CD14-positive monocyte (primary cell): ENCODE measurements around the gene GPI. TPM values are rescaled to one million over a fixed set of nuclear protein-coding genes. Genes with fewer than 3 reads are reported as not detected.

Experiments used
- DNase-seq, 3 donors: peaks; one replicate each; pipeline ENCODE4 v3.0.0-alpha.2; 2011 to 2022
- H2AFZ ChIP-seq: 2 replicates; pipeline ENCODE4 v1.6.0; 2012; ENCODE audit warnings: mild to moderate bottlenecking, low read depth, low read length, inconsistent platforms; ENCODE audit not compliant: insufficient read depth, poor library complexity, severe bottlenecking
- H3K27ac ChIP-seq, 2 donors: 1 replicate in 1 of 2; 2 replicates in 1 of 2; pipeline ENCODE4 v1.5.1; 2012 to 2013; ENCODE audit warnings: low read length in 2 of 2, control low read depth in 1 of 2, inconsistent platforms in 1 of 2, low read depth in 1 of 2, mild to moderate bottlenecking in 1 of 2
- H3K27me3 ChIP-seq, 2 donors: one replicate each; pipeline versions ENCODE4 v1.6.0 to v1.6.1; 2011 to 2013; ENCODE audit warnings: low read length in 2 of 2; ENCODE audit not compliant: control insufficient read depth in 2 of 2, insufficient read depth in 2 of 2
- H3K36me3 ChIP-seq, 2 donors: replicated peaks in 1 of 2; 1 replicate in 1 of 2; 2 replicates in 1 of 2; pipeline versions ENCODE4 v1.5.1 to v1.6.1; 2012 to 2013; ENCODE audit warnings: low read length in 2 of 2, control low read depth in 1 of 2, inconsistent platforms in 1 of 2, mild to moderate bottlenecking in 1 of 2; ENCODE audit not compliant: insufficient read depth in 2 of 2, control insufficient read depth in 1 of 2
- H3K4me1 ChIP-seq, 2 donors: 1 replicate in 1 of 2; 2 replicates in 1 of 2; pipeline versions ENCODE4 v1.5.1 to v1.6.1; 2012 to 2013; ENCODE audit warnings: low read length in 2 of 2, control low read depth in 1 of 2, inconsistent platforms in 1 of 2, mild to moderate bottlenecking in 1 of 2, moderate library complexity in 1 of 2; ENCODE audit not compliant: insufficient read depth in 2 of 2, control insufficient read depth in 1 of 2
- H3K4me2 ChIP-seq: replicated peaks from 2 replicates; pipeline ENCODE3; 2012; ENCODE audit warnings: low read length, moderate library complexity, mild to moderate bottlenecking; ENCODE audit not compliant: poor library complexity, severe bottlenecking; ENCODE audit errors: extremely low read depth
- H3K4me3 ChIP-seq, 3 experiments: fragments of 200-600 bp in 1 of 3; sonication (generic) in 1 of 3; replicated peaks in 1 of 3; 1 replicate in 2 of 3; 2 replicates in 1 of 3; pipeline ENCODE4 v1.5.1; 2011 to 2013; ENCODE audit warnings: low read length in 3 of 3, mild to moderate bottlenecking in 3 of 3, control low read depth in 2 of 3, low read depth in 2 of 3, inconsistent platforms in 1 of 3, moderate library complexity in 1 of 3
- H3K79me2 ChIP-seq: 2 replicates; pipeline ENCODE4 v1.6.0; 2012; ENCODE audit warnings: mild to moderate bottlenecking, control low read depth, inconsistent platforms, low read length, moderate library complexity; ENCODE audit not compliant: insufficient read depth
- H3K9ac ChIP-seq: 2 replicates; pipeline ENCODE4 v1.6.0; 2017; ENCODE audit warnings: low read length, mild to moderate bottlenecking; ENCODE audit not compliant: insufficient read depth, poor library complexity, severe bottlenecking
- H3K9me3 ChIP-seq, 2 donors: replicated peaks in 1 of 2; 1 replicate in 1 of 2; 2 replicates in 1 of 2; pipeline versions ENCODE4 v1.5.1 to v1.6.1; 2012 to 2013; ENCODE audit warnings: low read length in 2 of 2, control low read depth in 1 of 2; ENCODE audit not compliant: control insufficient read depth in 1 of 2, insufficient read depth in 1 of 2
- H4K20me1 ChIP-seq: 2 replicates; pipeline ENCODE4 v1.6.0; 2012; ENCODE audit warnings: mild to moderate bottlenecking, low read length, control low read depth, moderate library complexity; ENCODE audit not compliant: insufficient read depth
- H3K27ac Mint-ChIP-seq, 7 donors: one replicate each; pipeline ENCODE4 v1.8.0; 2020; ENCODE audit warnings: mild to moderate bottlenecking in 7 of 7, mixed read lengths in 7 of 7, moderate library complexity in 6 of 7, inconsistent platforms in 2 of 7
- H3K27me3 Mint-ChIP-seq, 3 donors: one replicate each; pipeline ENCODE4 v1.8.0; 2021 to 2022; ENCODE audit warnings: low read depth in 3 of 3, mild to moderate bottlenecking in 3 of 3, mixed read lengths in 3 of 3, moderate library complexity in 3 of 3, inconsistent platforms in 1 of 3
- H3K36me3 Mint-ChIP-seq, 2 donors: one replicate each; pipeline ENCODE4 v1.8.0; 2020; ENCODE audit warnings: mixed read lengths in 2 of 2, inconsistent platforms in 1 of 2, mild to moderate bottlenecking in 1 of 2
- H3K4me1 Mint-ChIP-seq: one replicate; pipeline ENCODE4 v1.8.0; 2020; ENCODE audit warnings: mild to moderate bottlenecking, mixed read lengths
- H3K4me3 Mint-ChIP-seq, 2 donors: one replicate each; pipeline ENCODE4 v1.8.0; 2020; ENCODE audit warnings: mild to moderate bottlenecking in 2 of 2, mixed read lengths in 2 of 2, moderate library complexity in 1 of 2
- H3K9me3 Mint-ChIP-seq, 7 donors: one replicate each; pipeline ENCODE4 v1.8.0; 2020 to 2022; ENCODE audit warnings: mixed read lengths in 7 of 7, mild to moderate bottlenecking in 6 of 7, moderate library complexity in 6 of 7, inconsistent platforms in 2 of 7
- CTCF ChIP-seq: fragments of 200-600 bp; IDR thresholded peaks from one replicate; pipeline ENCODE4 v1.8.0; 2022; ENCODE audit warnings: antibody characterized with exemption, mild to moderate bottlenecking
- WGBS: methylation state at CpG from one replicate; pipeline ENCODE4 v1.1.5; 2013; ENCODE audit warnings: missing lambda C conversion rate; ENCODE audit not compliant: insufficient coverage; 5-methylcytosine and 5-hydroxymethylcytosine counted together
- intact Hi-C, 2 donors: fragments of 100-400 bp; cut with micrococcal nuclease; formaldehyde crosslinking; loops; one replicate each; pipeline versions ENCODE4 v1.15.0 to v1.15.1; 2023
- polyA plus RNA-seq, 3 donors: library from polyadenylated mRNA; depleted of rRNA in 1 of 3; unstranded in 2 of 3; stranded (reverse) in 1 of 3; fragments of 300-500 nt in 2 of 3; fragments of >200 nt in 1 of 3; fragmentation: Illumina TruSeq in 2 of 3; gene quantifications; 1 replicate in 2 of 3; 2 replicates in 1 of 3; pipeline ENCODE4 v1.2.3, GENCODE V29; 2012 to 2021

GPI gene
- polyA plus RNA-seq, 3 donors, result 81.2 to 107 (median 95.3) TPM

- Histone ChIP-seq H3K4me3 (no peak overlapping the region), H3K4me2 (no peak overlapping the region), H3K36me3 (peaks cover 34 to 50% of the 10 kb centered on the region in 2 donors), H2AFZ (no peak overlapping the region), H3K9me3 (no peaks in the 10 kb centered on the region), H3K4me1 (peaks cover 18 to 31% of the 10 kb centered on the region in 2 donors), H4K20me1 (peaks cover 61% of the 10 kb centered on the region), H3K9ac (no peak overlapping the region), H3K79me2 (peaks cover 73% of the 10 kb centered on the region), H3K27ac (no peak overlapping the region), H3K27me3 (no peaks in the 10 kb centered on the region)
- peaks cover 0 to 2% (median 0%) of the 10 kb centered on the region in 3 donors for H3K27me3 Mint-ChIP-seq
- DNase-seq, result no peak
- H3K4me3 Mint-ChIP-seq, result no peak overlapping the region
- TF ChIP-seq CTCF, result no peak
- intact Hi-C loops, result no loop called here
- H3K36me3 Mint-ChIP-seq, result peaks cover 38 to 48% of the 10 kb centered on the region in 2 donors
- no peak overlapping the region for H3K27ac Mint-ChIP-seq
- no peaks in the 10 kb centered on the region for H3K9me3 Mint-ChIP-seq
- peaks cover 24% of the 10 kb centered on the region for H3K4me1 Mint-ChIP-seq
- no CpG with 5 or more reads among the region's 2 CpGs for WGBS
These were observed 66.8 kb downstream of the GPI start for GRCh38 chr19:34431681-34432402.

GRCh38 chr19:34432797-34433196 is 67.8 kb downstream of the GPI start:
- peaks cover 15 to 27% of the 10 kb centered on the region in 2 donors for H3K4me1 ChIP-seq
- H3K9me3 Mint-ChIP-seq, result no peaks in the 10 kb centered on the region
- peaks cover 78% of the 10 kb centered on the region for H3K79me2 ChIP-seq
- 93% methylated on average over 3 of the region's 5 CpGs for WGBS
- H3K36me3 Mint-ChIP-seq, result peaks cover 42 to 58% of the 10 kb centered on the region in 2 donors
- H3K4me2 ChIP-seq, result no peak overlapping the region
- DNase-seq, result no peak
- peaks cover 42 to 60% of the 10 kb centered on the region in 2 donors for H3K36me3 ChIP-seq
- no peak overlapping the region for H2AFZ ChIP-seq
- no peak overlapping the region for H3K9ac ChIP-seq
- H3K27me3 ChIP-seq, result no peaks in the 10 kb centered on the region
- H4K20me1 ChIP-seq, result peaks cover 61% of the 10 kb centered on the region
- H3K9me3 ChIP-seq, result no peaks in the 10 kb centered on the region
- H3K27ac Mint-ChIP-seq, result peak overlapping the region in 1 of 7 donors; percentile 58
- H3K4me3 Mint-ChIP-seq, result no peak overlapping the region
- H3K4me1 Mint-ChIP-seq, result peaks cover 22% of the 10 kb centered on the region
- intact Hi-C loops, result no loop called here
- H3K27me3 Mint-ChIP-seq, result peaks cover 0 to 2% (median 2%) of the 10 kb centered on the region in 3 donors
- H3K4me3 ChIP-seq, result no peak overlapping the region
- H3K27ac ChIP-seq, result no peak overlapping the region
- TF ChIP-seq CTCF, result no peak
